ENCODE measurements around the gene HOXD4.

HOXD4 gene

GRCh38 chr2:176181551-176181950 lies 30.2 kb downstream of the HOXD4 start:
- Histone ChIP-seq H3K27ac (ENCODE audit: low read depth, low read length) (no peak overlapping the region), H3K36me3 (ENCODE audit: insufficient read depth, low read length) (no peaks in the 10 kb centered on the region), H3K4me1 (ENCODE audit: insufficient read depth, low read length) (peaks cover 4% of the 10 kb centered on the region; the same call in 1 of the 2 replicates), H3K9ac (ENCODE audit: low read depth, low read length) (no peak overlapping the region), H3K4me3 (ENCODE audit: low read length) (no peak overlapping the region), H3K9me3 (ENCODE audit: insufficient read depth, low read depth, low read length) (no peaks in the 10 kb centered on the region), H3K27me3 (ENCODE audit: insufficient read depth, low read length) (peaks cover 100% of the 10 kb centered on the region)
- 88% methylated on average over 1 of the region's 3 CpGs for WGBS

- peaks cover 100% of the 10 kb centered on the region for H3K27me3 ChIP-seq (ENCODE audit: insufficient read depth, low read length)
Measured at GRCh38 chr2:176182671-176183070, 31.3 kb downstream of the HOXD4 start.

GRCh38 chr2:176184749-176185148 lies 33.4 kb downstream of the HOXD4 start:
- Histone ChIP-seq H3K4me1 (ENCODE audit: insufficient read depth, low read length) (peaks cover 18% of the 10 kb centered on the region), H3K4me3 (ENCODE audit: low read length) (no peak overlapping the region), H3K27ac (ENCODE audit: low read depth, low read length) (no peak overlapping the region), H3K27me3 (ENCODE audit: insufficient read depth, low read length) (peaks cover 100% of the 10 kb centered on the region), H3K36me3 (ENCODE audit: insufficient read depth, low read length) (no peaks in the 10 kb centered on the region), H3K9me3 (ENCODE audit: insufficient read depth, low read depth, low read length) (no peaks in the 10 kb centered on the region), H3K9ac (ENCODE audit: low read depth, low read length) (no peak overlapping the region)
- 86% methylated on average over 1 of the region's 2 CpGs for WGBS

More at GRCh38 chr2:176182671-176183070, 31.3 kb downstream of the HOXD4 start:
- Histone ChIP-seq H3K9ac (ENCODE audit: low read depth, low read length) (no peak overlapping the region), H3K27ac (ENCODE audit: low read depth, low read length) (no peak overlapping the region), H3K4me3 (ENCODE audit: low read length) (no peak overlapping the region), H3K9me3 (ENCODE audit: insufficient read depth, low read depth, low read length) (no peaks in the 10 kb centered on the region), H3K4me1 (ENCODE audit: insufficient read depth, low read length) (peaks cover 11% of the 10 kb centered on the region), H3K36me3 (ENCODE audit: insufficient read depth, low read length) (no peaks in the 10 kb centered on the region)
- 93% methylated on average over 3 of the region's 3 CpGs for WGBS

GRCh38 chr2:176186024-176186423 lies 34.7 kb downstream of the HOXD4 start:
- Histone ChIP-seq H3K4me3 (ENCODE audit: low read length) (no peak overlapping the region), H3K27ac (ENCODE audit: low read depth, low read length) (no peak overlapping the region), H3K4me1 (ENCODE audit: insufficient read depth, low read length) (peaks cover 20% of the 10 kb centered on the region), H3K36me3 (ENCODE audit: insufficient read depth, low read length) (no peaks in the 10 kb centered on the region), H3K27me3 (ENCODE audit: insufficient read depth, low read length) (peaks cover 100% of the 10 kb centered on the region), H3K9ac (ENCODE audit: low read depth, low read length) (no peak overlapping the region), H3K9me3 (ENCODE audit: insufficient read depth, low read depth, low read length) (no peaks in the 10 kb centered on the region)
- 84% methylated on average over 2 of the region's 2 CpGs for WGBS

- peaks cover 100% of the 10 kb centered on the region for H3K27me3 ChIP-seq (ENCODE audit: insufficient read depth, low read length)
- 6% methylated on average over 13 of the region's 13 CpGs for WGBS
- H3K4me3 ChIP-seq (ENCODE audit: low read length) = peak overlapping the region; percentile 39; the same call in 1 of the 2 replicates
Measured at GRCh38 chr2:176187200-176187898, 36.0 kb downstream of the HOXD4 start.

GRCh38 chr2:176187899-176188773 lies 36.8 kb downstream of the HOXD4 start, which contains the start of gene HOXD1:
TSS of gene HOXD1 (plus strand) at chr2:176188668. CDS start at chr2:176188802, 134 bp downstream.
- Histone ChIP-seq H3K4me3 (ENCODE audit: low read length) (peak within 1 kb of the TSS; percentile 39), H3K27me3 (ENCODE audit: insufficient read depth, low read length) (peaks cover 100% of the 10 kb centered on the region), H3K9me3 (ENCODE audit: insufficient read depth, low read depth, low read length) (no peaks in the 10 kb centered on the region), H3K36me3 (ENCODE audit: insufficient read depth, low read length) (no peaks in the 10 kb centered on the region), H3K27ac (ENCODE audit: low read depth, low read length) (no peak within 1 kb of the TSS), H3K9ac (ENCODE audit: low read depth, low read length) (no peak within 1 kb of the TSS), H3K4me1 (ENCODE audit: insufficient read depth, low read length) (peaks cover 36% of the 10 kb centered on the region)
- WGBS = 2% methylated on average over 68 of the region's 68 CpGs

More at GRCh38 chr2:176187200-176187898, 36.0 kb downstream of the HOXD4 start:
- Histone ChIP-seq H3K4me1 (ENCODE audit: insufficient read depth, low read length) (peaks cover 28% of the 10 kb centered on the region), H3K9ac (ENCODE audit: low read depth, low read length) (no peak overlapping the region), H3K27ac (ENCODE audit: low read depth, low read length) (no peak overlapping the region), H3K36me3 (ENCODE audit: insufficient read depth, low read length) (no peaks in the 10 kb centered on the region), H3K9me3 (ENCODE audit: insufficient read depth, low read depth, low read length) (no peaks in the 10 kb centered on the region)

GRCh38 chr2:176188774-176189680 lies 37.7 kb downstream of the HOXD4 start:
- Histone ChIP-seq H3K27ac (ENCODE audit: low read depth, low read length) (no peak overlapping the region), H3K9me3 (ENCODE audit: insufficient read depth, low read depth, low read length) (no peaks in the 10 kb centered on the region), H3K4me1 (ENCODE audit: insufficient read depth, low read length) (peaks cover 37% of the 10 kb centered on the region), H3K9ac (ENCODE audit: low read depth, low read length) (no peak overlapping the region), H3K36me3 (ENCODE audit: insufficient read depth, low read length) (no peaks in the 10 kb centered on the region), H3K4me3 (ENCODE audit: low read length) (peak overlapping the region; percentile 39), H3K27me3 (ENCODE audit: insufficient read depth, low read length) (peaks cover 100% of the 10 kb centered on the region)
- 1% methylated on average over 98 of the region's 98 CpGs for WGBS

GRCh38 chr2:176189681-176190641 lies 38.6 kb downstream of the HOXD4 start:
- no peaks in the 10 kb centered on the region for H3K36me3 ChIP-seq (ENCODE audit: insufficient read depth, low read length)
- H3K9me3 ChIP-seq (ENCODE audit: insufficient read depth, low read depth, low read length) = no peaks in the 10 kb centered on the region
- no peak overlapping the region for H3K9ac ChIP-seq (ENCODE audit: low read depth, low read length)
- 8% methylated on average over 28 of the region's 28 CpGs for WGBS
- peaks cover 37% of the 10 kb centered on the region for H3K4me1 ChIP-seq (ENCODE audit: insufficient read depth, low read length)
- H3K4me3 ChIP-seq (ENCODE audit: low read length) = peak overlapping the region; percentile 39; the same call in 1 of the 2 replicates
- H3K27ac ChIP-seq (ENCODE audit: low read depth, low read length) = no peak overlapping the region
- H3K27me3 ChIP-seq (ENCODE audit: insufficient read depth, low read length) = peaks cover 100% of the 10 kb centered on the region

- H3K9me3 ChIP-seq (ENCODE audit: insufficient read depth, low read depth, low read length) = no peaks in the 10 kb centered on the region
- no peak overlapping the region for H3K9ac ChIP-seq (ENCODE audit: low read depth, low read length)
- WGBS = 0% methylated on average over 1 of the region's 1 CpG
- no peaks in the 10 kb centered on the region for H3K36me3 ChIP-seq (ENCODE audit: insufficient read depth, low read length)
- H3K4me3 ChIP-seq (ENCODE audit: low read length) = no peak overlapping the region
- H3K4me1 ChIP-seq (ENCODE audit: insufficient read depth, low read length) = peaks cover 30% of the 10 kb centered on the region
- H3K27me3 ChIP-seq (ENCODE audit: insufficient read depth, low read length) = peaks cover 95% of the 10 kb centered on the region
- H3K27ac ChIP-seq (ENCODE audit: low read depth, low read length) = no peak overlapping the region
Measured at GRCh38 chr2:176192351-176192750, 41.0 kb downstream of the HOXD4 start.

GRCh38 chr2:176193048-176193447 lies 41.7 kb downstream of the HOXD4 start:
- Histone ChIP-seq H3K36me3 (ENCODE audit: insufficient read depth, low read length) (no peaks in the 10 kb centered on the region), H3K27ac (ENCODE audit: low read depth, low read length) (no peak overlapping the region), H3K27me3 (ENCODE audit: insufficient read depth, low read length) (peaks cover 95% of the 10 kb centered on the region), H3K4me1 (ENCODE audit: insufficient read depth, low read length) (peaks cover 25% of the 10 kb centered on the region), H3K4me3 (ENCODE audit: low read length) (no peak overlapping the region), H3K9me3 (ENCODE audit: insufficient read depth, low read depth, low read length) (no peaks in the 10 kb centered on the region), H3K9ac (ENCODE audit: low read depth, low read length) (no peak overlapping the region)
- WGBS = no CpG with 5 or more reads among the region's 1 CpG

All from HUES64 (cell line).